Osteoblast (primary cell): ENCODE results near the gene CHCHD1. TPM values are rescaled to one million over a fixed set of nuclear protein-coding genes. Genes with fewer than 3 reads are reported as not detected.
A peak's percentile ranks its signal among the peaks of the same experiment; 100 is the strongest.
"Not testable (repeated sequence)": the region's sequence is repeated elsewhere in the genome, so short reads cannot be mapped to it uniquely, and the experiment has no call there.

ENCODE experiments used
- DNase-seq: peaks from one replicate; pipeline ENCODE4 v3.0.0; 2011; ENCODE audit warnings: low spot score, mixed read lengths; ENCODE audit not compliant: insufficient read length; ENCODE audit errors: missing footprints
- H2AFZ ChIP-seq: 2 replicates; pipeline ENCODE4 v1.6.0; 2011; ENCODE audit warnings: mild to moderate bottlenecking, low read length
- H3K27ac ChIP-seq: 2 replicates; pipeline ENCODE4 v1.5.1; 2011; ENCODE audit warnings: mild to moderate bottlenecking, low read depth, low read length, moderate library complexity
- H3K27me3 ChIP-seq: 2 replicates; pipeline ENCODE4 v1.6.0; 2012; ENCODE audit warnings: mild to moderate bottlenecking, control low read depth, inconsistent platforms, low read length, moderate library complexity; ENCODE audit not compliant: insufficient read depth
- H3K36me3 ChIP-seq: 2 replicates; pipeline ENCODE4 v1.5.1; 2011; ENCODE audit warnings: mild to moderate bottlenecking, low read length, control low read depth, moderate library complexity; ENCODE audit not compliant: insufficient read depth
- H3K4me1 ChIP-seq: 2 replicates; pipeline ENCODE4 v1.5.1; 2011; ENCODE audit warnings: mild to moderate bottlenecking, low read length, control low read depth, moderate library complexity; ENCODE audit not compliant: insufficient read depth
- H3K4me2 ChIP-seq: 2 replicates; pipeline ENCODE4 v1.6.0; 2011; ENCODE audit warnings: mild to moderate bottlenecking, low read length; ENCODE audit not compliant: insufficient read depth
- H3K4me3 ChIP-seq: fragments of 200-600 bp; sonication (generic); 3 replicates; pipeline ENCODE4 v1.5.1; 2012; ENCODE audit warnings: mild to moderate bottlenecking, low read length, inconsistent platforms; ENCODE audit not compliant: insufficient read depth
- H3K79me2 ChIP-seq: 2 replicates; pipeline ENCODE4 v1.6.0; 2012; ENCODE audit warnings: mild to moderate bottlenecking, low read length, control low read depth, inconsistent platforms; ENCODE audit not compliant: insufficient read depth
- H3K9me3 ChIP-seq: 2 replicates; pipeline ENCODE4 v1.5.1; 2011; ENCODE audit warnings: low read depth, low read length, control low read depth
- H4K20me1 ChIP-seq: 2 replicates; pipeline ENCODE4 v1.6.0; 2012; ENCODE audit warnings: mild to moderate bottlenecking, low read length, control low read depth; ENCODE audit not compliant: insufficient read depth
- total RNA-seq: library from RNA; depleted of rRNA; stranded (reverse); fragments of >200 nt; gene quantifications from 2 replicates; pipeline ENCODE4 v1.2.3, GENCODE V29; 2012
- TF ChIP-seq, protein P1 (sequence below): IDR thresholded peaks from 2 replicates; pipeline ENCODE4 v1.5.1; 2011; ENCODE audit warnings: mild to moderate bottlenecking, low read depth, low read length, moderate library complexity; ENCODE audit errors: extremely low read depth

CHCHD1 gene
- total RNA-seq, 1 donor: 12.7 TPM

DNA sequence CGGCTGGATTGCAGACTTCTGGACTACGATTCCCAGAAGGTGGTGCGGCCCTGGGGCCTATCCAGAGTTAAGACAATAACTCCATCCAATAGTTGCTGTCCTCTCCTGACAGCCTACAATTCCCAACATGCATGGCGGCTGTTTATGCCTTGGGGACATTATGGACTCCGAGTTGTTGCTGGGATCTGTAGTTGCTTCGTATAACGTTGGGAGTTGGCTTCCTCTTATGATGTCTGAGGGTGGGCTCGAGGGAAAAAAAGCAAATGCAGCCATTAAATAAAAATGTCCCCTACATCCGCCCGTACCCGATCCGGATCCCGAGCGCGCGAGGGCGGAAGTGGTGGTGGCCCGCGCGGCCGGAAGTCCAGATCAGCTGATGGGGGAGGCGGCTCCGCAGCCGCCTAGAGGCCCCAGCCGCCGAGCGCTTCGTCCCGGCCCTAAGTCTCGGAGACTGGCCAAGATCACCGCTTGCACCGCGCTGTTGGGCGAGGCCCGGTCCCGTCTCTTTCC, 3.4 kb downstream of the CHCHD1 start, which contains the start of gene ZSWIM8:
TSS of gene ZSWIM8 (plus strand) at position 396 of the 510 bp plus-strand sequence. CDS start 273 bp downstream, outside the sequence.
- DNase-seq: peak; percentile 99
- peaks cover 17% of the 10 kb centered on the region for H3K36me3 ChIP-seq
- peak within 1 kb of the TSS; percentile 94 for H3K4me2 ChIP-seq
- peaks cover 34% of the 10 kb centered on the region for H4K20me1 ChIP-seq
- H3K79me2 ChIP-seq: peaks cover 85% of the 10 kb centered on the region
- TF ChIP-seq, protein P1, sequence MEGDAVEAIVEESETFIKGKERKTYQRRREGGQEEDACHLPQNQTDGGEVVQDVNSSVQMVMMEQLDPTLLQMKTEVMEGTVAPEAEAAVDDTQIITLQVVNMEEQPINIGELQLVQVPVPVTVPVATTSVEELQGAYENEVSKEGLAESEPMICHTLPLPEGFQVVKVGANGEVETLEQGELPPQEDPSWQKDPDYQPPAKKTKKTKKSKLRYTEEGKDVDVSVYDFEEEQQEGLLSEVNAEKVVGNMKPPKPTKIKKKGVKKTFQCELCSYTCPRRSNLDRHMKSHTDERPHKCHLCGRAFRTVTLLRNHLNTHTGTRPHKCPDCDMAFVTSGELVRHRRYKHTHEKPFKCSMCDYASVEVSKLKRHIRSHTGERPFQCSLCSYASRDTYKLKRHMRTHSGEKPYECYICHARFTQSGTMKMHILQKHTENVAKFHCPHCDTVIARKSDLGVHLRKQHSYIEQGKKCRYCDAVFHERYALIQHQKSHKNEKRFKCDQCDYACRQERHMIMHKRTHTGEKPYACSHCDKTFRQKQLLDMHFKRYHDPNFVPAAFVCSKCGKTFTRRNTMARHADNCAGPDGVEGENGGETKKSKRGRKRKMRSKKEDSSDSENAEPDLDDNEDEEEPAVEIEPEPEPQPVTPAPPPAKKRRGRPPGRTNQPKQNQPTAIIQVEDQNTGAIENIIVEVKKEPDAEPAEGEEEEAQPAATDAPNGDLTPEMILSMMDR: no peak
- H3K27me3 ChIP-seq: no peaks in the 10 kb centered on the region
- H3K4me1 ChIP-seq: peaks cover 33% of the 10 kb centered on the region
- peak within 1 kb of the TSS; percentile 91 for H3K4me3 ChIP-seq
- H3K9me3 ChIP-seq: no peaks in the 10 kb centered on the region
- peak within 1 kb of the TSS; percentile 94 for H2AFZ ChIP-seq
- peak within 1 kb of the TSS; percentile 86 for H3K27ac ChIP-seq

DNA sequence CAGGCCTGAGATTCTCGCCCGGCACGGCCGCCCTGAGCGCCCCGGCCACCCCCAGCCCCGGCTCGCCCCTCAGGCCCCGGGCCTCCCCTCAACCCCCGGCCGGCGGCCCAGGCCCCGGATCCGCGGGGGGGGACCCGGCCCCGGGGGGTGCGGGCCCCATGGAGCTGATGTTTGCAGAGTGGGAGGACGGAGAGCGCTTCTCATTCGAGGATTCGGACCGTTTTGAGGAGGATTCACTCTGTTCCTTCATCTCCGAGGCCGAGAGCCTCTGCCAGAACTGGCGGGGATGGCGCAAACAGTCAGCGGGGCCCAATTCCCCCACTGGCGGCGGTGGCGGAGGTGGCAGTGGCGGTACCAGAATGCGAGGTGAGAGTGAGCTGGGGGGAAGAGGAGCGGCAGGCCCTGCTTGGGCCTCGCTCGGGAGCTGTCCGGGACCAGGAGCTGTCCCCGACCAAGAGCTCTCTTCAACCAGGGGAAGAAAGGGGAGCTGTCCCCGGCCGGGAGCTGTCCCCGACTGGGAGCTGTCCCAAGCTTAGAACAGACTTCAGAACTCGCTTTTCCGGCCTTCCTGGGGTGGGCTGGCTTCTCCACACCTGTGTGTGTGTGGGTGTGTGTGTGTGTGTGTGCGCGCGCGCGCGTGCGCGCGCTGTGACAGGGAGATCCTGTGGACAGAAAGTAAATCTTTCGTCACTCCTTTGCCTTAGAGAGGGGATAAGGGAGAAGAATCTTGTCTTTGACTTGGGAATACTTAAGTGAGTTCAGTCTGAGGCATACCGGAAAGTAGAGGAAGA, 4.1 kb downstream of the CHCHD1 start:
- Histone ChIP-seq H3K4me1 (peaks cover 27% of the 10 kb centered on the region), H3K9me3 (no peaks in the 10 kb centered on the region), H3K36me3 (peaks cover 20% of the 10 kb centered on the region), H2AFZ (peak overlapping the region; percentile 61), H4K20me1 (peaks cover 34% of the 10 kb centered on the region), H3K4me3 (peak overlapping the region; percentile 91), H3K79me2 (peaks cover 79% of the 10 kb centered on the region), H3K27ac (peak overlapping the region; percentile 86), H3K4me2 (peak overlapping the region; percentile 94), H3K27me3 (no peaks in the 10 kb centered on the region)
- peak; percentile 94 for DNase-seq
- TF ChIP-seq, protein P1: no peak

DNA sequence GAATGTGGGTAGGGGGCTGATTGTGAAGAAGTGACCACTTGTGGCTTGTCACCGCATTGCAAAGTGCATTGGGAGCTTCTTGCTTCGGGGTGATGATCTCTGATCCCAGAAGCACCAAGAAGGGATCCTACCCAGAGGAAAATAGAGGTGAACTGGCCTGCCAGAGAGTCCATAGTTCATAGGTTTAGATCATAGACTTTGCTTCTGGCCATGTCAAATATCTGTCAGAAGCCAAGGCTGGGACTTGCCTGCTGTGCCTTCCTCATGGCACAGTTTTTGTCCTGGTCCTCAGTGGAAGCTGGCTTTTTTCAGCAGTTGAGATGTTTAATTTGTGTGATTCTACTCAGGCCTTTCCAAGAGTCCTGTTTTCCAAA, 4.7 kb downstream of the CHCHD1 start:
- Histone ChIP-seq H4K20me1 (peaks cover 34% of the 10 kb centered on the region), H3K27ac (peak overlapping the region; percentile 86), H3K79me2 (peaks cover 76% of the 10 kb centered on the region), H3K36me3 (peaks cover 26% of the 10 kb centered on the region), H3K4me2 (peak overlapping the region; percentile 94), H3K9me3 (no peaks in the 10 kb centered on the region), H2AFZ (no peak overlapping the region), H3K4me3 (peak overlapping the region; percentile 91), H3K4me1 (peaks cover 23% of the 10 kb centered on the region), H3K27me3 (no peaks in the 10 kb centered on the region)
- DNase-seq: peak; percentile 92
- TF ChIP-seq, protein P1: no peak

DNA sequence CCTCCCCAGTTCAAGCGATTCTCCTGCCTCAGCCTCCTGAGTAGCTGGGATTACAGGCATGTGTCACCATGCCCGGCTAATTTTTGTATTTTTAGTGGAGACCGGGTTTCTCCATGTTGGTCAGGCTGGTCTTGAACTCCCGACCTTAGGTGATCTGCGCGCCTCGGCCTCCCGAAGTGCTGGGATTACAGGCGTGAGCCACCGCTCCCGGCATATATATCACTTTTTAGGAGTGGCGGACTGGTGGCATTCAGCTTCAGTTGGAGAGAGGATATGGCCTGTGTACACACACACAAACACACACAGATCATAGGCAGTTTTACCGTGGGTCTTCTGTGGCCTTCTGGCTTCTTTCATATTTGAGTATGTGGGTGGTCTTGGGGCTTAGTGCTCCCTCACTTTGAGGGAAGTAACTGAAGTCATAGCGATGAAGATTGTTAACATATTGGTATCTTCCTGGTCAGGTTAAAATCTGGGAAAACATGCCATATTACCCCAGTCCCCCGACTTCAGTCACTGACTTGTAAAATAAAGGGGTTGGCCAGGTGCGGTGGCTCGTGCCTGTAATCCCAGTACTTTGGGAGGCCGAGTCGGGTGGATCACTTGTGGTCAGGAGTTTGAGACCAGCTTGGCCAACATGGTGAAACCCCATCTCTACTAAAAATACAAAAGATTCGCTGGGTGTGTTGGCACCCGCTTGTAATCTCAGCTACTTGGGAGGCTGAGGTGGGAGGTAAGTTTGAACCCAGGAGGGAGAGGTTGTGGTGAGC, 5.4 kb downstream of the CHCHD1 start:
- Histone ChIP-seq H3K4me1 (peaks cover 23% of the 10 kb centered on the region), H3K79me2 (peaks cover 69% of the 10 kb centered on the region), H3K4me3 (peak overlapping the region; percentile 91), H4K20me1 (peaks cover 34% of the 10 kb centered on the region), H3K4me2 (peak overlapping the region; percentile 94), H3K36me3 (peaks cover 33% of the 10 kb centered on the region)
- H3K9me3 ChIP-seq, H3K27ac ChIP-seq, H2AFZ ChIP-seq, H3K27me3 ChIP-seq: not testable (repeated sequence)
- peak; percentile 34 for DNase-seq
